Thoracic aorta (tissue), 2 donors: ENCODE data around the gene ABHD2. TPM values are rescaled to one million over a fixed set of nuclear protein-coding genes. Genes with fewer than 3 reads are reported as not detected.

ENCODE experiments used
- ATAC-seq: fragments of 150-250 bp; one replicate; pipeline ENCODE4 v1.8.0; 2017; ENCODE audit warnings: low read depth; ENCODE audit not compliant: insufficient number of reproducible peaks, low FRiP score
- DNase-seq: peaks from one replicate; pipeline ENCODE4 v3.0.0-alpha.2; 2020; ENCODE audit warnings: low spot score
- H3K27ac ChIP-seq, 2 donors: fragments of 200-600 bp; sonication (generic); 1 replicate in 1 of 2; 2 replicates in 1 of 2; pipeline ENCODE4 v1.5.1; 2016; ENCODE audit warnings: mild to moderate bottlenecking in 2 of 2, moderate library complexity in 2 of 2
- H3K27me3 ChIP-seq: fragments of 200-600 bp; sonication (generic); replicated peaks from 2 replicates; pipeline ENCODE4 v1.6.0; 2016; ENCODE audit warnings: mild to moderate bottlenecking; ENCODE audit not compliant: insufficient read depth
- H3K36me3 ChIP-seq: fragments of 200-600 bp; sonication (generic); one replicate; pipeline ENCODE4 v1.5.1; 2016
- H3K4me1 ChIP-seq, 2 donors: fragments of 200-600 bp; sonication (generic); 1 replicate in 1 of 2; 2 replicates in 1 of 2; pipeline versions ENCODE4 v1.5.1 to v1.6.0; 2016; ENCODE audit warnings: low read depth in 2 of 2, mild to moderate bottlenecking in 1 of 2; ENCODE audit not compliant: control insufficient read depth in 1 of 2
- H3K4me3 ChIP-seq: fragments of 200-600 bp; sonication (generic); 2 replicates; pipeline ENCODE4 v1.5.1; 2016; ENCODE audit warnings: mild to moderate bottlenecking
- H3K9me3 ChIP-seq: fragments of 200-600 bp; sonication (generic); 2 replicates; pipeline ENCODE4 v1.5.1; 2016
- total RNA-seq, 2 donors: library from RNA; depleted of rRNA; stranded (reverse); fragments of >200 nt; gene quantifications; one replicate each; pipeline versions ENCODE4 v1.1.0 to v1.2.3, GENCODE V29; 2016
- TF ChIP-seq, protein P1 (sequence below): fragments of 200-600 bp; sonication (generic); IDR thresholded peaks from one replicate; pipeline ENCODE4 v1.5.1; 2019; ENCODE audit warnings: antibody characterized with exemption

The ABHD2 gene
- total RNA-seq, 2 donors from 2014 or later = 177 to 283 TPM

GRCh38 chr15:89127054-89127702 is 38.9 kb downstream of the ABHD2 start:
- TF ChIP-seq, protein P1, sequence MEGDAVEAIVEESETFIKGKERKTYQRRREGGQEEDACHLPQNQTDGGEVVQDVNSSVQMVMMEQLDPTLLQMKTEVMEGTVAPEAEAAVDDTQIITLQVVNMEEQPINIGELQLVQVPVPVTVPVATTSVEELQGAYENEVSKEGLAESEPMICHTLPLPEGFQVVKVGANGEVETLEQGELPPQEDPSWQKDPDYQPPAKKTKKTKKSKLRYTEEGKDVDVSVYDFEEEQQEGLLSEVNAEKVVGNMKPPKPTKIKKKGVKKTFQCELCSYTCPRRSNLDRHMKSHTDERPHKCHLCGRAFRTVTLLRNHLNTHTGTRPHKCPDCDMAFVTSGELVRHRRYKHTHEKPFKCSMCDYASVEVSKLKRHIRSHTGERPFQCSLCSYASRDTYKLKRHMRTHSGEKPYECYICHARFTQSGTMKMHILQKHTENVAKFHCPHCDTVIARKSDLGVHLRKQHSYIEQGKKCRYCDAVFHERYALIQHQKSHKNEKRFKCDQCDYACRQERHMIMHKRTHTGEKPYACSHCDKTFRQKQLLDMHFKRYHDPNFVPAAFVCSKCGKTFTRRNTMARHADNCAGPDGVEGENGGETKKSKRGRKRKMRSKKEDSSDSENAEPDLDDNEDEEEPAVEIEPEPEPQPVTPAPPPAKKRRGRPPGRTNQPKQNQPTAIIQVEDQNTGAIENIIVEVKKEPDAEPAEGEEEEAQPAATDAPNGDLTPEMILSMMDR = no peak
- no peaks in the 10 kb centered on the region for H3K9me3 ChIP-seq
- H3K4me3 ChIP-seq = no peak overlapping the region
- peaks cover 9% of the 10 kb centered on the region for H3K36me3 ChIP-seq
- H3K4me1 ChIP-seq = peaks cover 23 to 78% of the 10 kb centered on the region in 2 donors
- H3K27me3 ChIP-seq = no peaks in the 10 kb centered on the region
- DNase-seq = no peak
- peak overlapping the region; percentile 37 to 91 for H3K27ac ChIP-seq
- no peak for ATAC-seq

GRCh38 chr15:89128320-89129122 is 40.3 kb downstream of the ABHD2 start:
- Histone ChIP-seq H3K36me3 (peaks cover 3% of the 10 kb centered on the region), H3K4me1 (peaks cover 24 to 78% of the 10 kb centered on the region in 2 donors), H3K27ac (peak overlapping the region; percentile 62 to 63), H3K9me3 (no peaks in the 10 kb centered on the region), H3K4me3 (no peak overlapping the region), H3K27me3 (no peaks in the 10 kb centered on the region)
- DNase-seq (no peak), ATAC-seq (no peak)
- TF ChIP-seq, protein P1 = no peak

GRCh38 chr15:89129123-89129815 is 41.0 kb downstream of the ABHD2 start:
- H3K4me1 ChIP-seq = peaks cover 17 to 76% of the 10 kb centered on the region in 2 donors
- TF ChIP-seq, protein P1 = peak; percentile 68
- peaks cover 3% of the 10 kb centered on the region for H3K36me3 ChIP-seq
- ATAC-seq = no peak
- no peaks in the 10 kb centered on the region for H3K27me3 ChIP-seq
- DNase-seq = no peak
- peak overlapping the region; percentile 62 to 63 for H3K27ac ChIP-seq
- H3K9me3 ChIP-seq = no peaks in the 10 kb centered on the region
- no peak overlapping the region for H3K4me3 ChIP-seq

- ATAC-seq (no peak), DNase-seq (no peak)
- TF ChIP-seq, protein P1 = no peak
- H3K36me3 ChIP-seq = peaks cover 3% of the 10 kb centered on the region
- H3K4me3 ChIP-seq = no peak overlapping the region
- no peaks in the 10 kb centered on the region for H3K27me3 ChIP-seq
- peaks cover 14 to 74% of the 10 kb centered on the region in 2 donors for H3K4me1 ChIP-seq
- peak overlapping the region; percentile 62 to 63 for H3K27ac ChIP-seq
- H3K9me3 ChIP-seq = no peaks in the 10 kb centered on the region
Observed at GRCh38 chr15:89129816-89130134, 41.5 kb downstream of the ABHD2 start.

DNA sequence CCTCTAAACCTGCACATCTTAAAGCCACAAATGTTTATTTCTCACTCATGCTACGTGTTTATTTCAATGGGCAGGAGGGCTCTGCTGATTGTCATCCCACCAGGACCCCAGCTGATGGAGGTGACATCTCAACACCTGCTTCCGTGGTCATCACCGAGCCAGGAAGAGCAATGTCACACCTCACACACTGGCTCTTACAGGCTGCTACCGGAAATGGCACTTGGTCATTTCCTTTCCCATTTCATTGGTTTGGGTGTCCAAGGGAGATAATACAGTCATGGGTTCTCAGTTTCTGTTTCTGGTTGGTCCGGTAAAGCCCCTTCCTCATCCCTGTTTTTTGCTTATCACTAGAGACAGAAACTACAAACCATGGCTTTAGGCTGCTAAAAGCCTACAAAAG is 41.9 kb downstream of the ABHD2 start:
- peaks cover 14 to 73% of the 10 kb centered on the region in 2 donors for H3K4me1 ChIP-seq
- H3K27me3 ChIP-seq = no peaks in the 10 kb centered on the region
- TF ChIP-seq, protein P1 = no peak
- ATAC-seq (no peak), DNase-seq (no peak)
- H3K36me3 ChIP-seq = peaks cover 3% of the 10 kb centered on the region
- H3K27ac ChIP-seq = peak overlapping the region in 1 of 2 donors; percentile 63
- H3K9me3 ChIP-seq = no peaks in the 10 kb centered on the region
- H3K4me3 ChIP-seq = no peak overlapping the region
